C4-2B (cell line): Measurements from ENCODE around the gene ADGRV1.

Experiments used
- CTCF ChIP-seq: fragments of 450-650 bp; conservative IDR thresholded peaks from 2 replicates; pipeline ENCODE4 v1.5.1; 2017; ENCODE audit warnings: mild to moderate bottlenecking
- ZFX ChIP-seq: fragments of 450-650 bp; IDR thresholded peaks from 2 replicates; pipeline ENCODE4 v1.6.1; 2017

GRCh38 chr5:90747175-90747574, 188.6 kb downstream of the ADGRV1 start:
- TF ChIP-seq CTCF = no peak
- TF ChIP-seq ZFX = no peak
